GM23248 (cell line): ENCODE results near the gene PRR5.
"Not testable (repeated sequence)": the region's sequence is repeated elsewhere in the genome, so short reads cannot be mapped to it uniquely, and the experiment has no call there.

Experiments
- EZH2 ChIP-seq: fragments of 200-600 bp; sonication (generic); IDR thresholded peaks from 2 replicates; pipeline ENCODE4 v1.6.1; 2018; ENCODE audit warnings: antibody characterized with exemption, mild to moderate bottlenecking; ENCODE audit not compliant: insufficient read depth, poor library complexity, severe bottlenecking
- EZH2phosphoT487 ChIP-seq: fragments of 200-600 bp; sonication (generic); IDR thresholded peaks from 2 replicates; pipeline ENCODE4 v1.6.1; 2018; ENCODE audit warnings: antibody characterized with exemption, moderate library complexity, mild to moderate bottlenecking, low read depth; ENCODE audit not compliant: insufficient read depth

DNA sequence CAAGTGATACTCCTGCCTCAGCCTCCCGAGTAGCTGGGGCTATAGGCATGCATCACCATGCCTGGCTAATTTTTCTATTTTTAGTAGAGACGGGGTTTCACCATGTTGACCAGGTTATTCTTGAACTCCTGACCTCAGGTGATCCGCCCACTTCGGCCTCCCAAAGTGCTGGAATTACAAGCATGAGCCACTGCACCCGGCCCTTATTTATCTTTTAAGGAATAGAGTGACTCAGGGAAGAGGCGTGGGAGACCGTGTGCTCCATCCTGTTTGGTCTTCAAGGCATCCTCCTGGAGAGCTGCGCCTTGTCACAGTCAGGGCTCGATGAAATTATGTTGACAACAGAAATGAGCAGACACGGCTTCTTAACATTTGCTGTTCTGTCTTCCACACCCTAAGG is 37.7 kb downstream of the PRR5 start:
- not testable (repeated sequence) for TF ChIP-seq EZH2, EZH2phosphoT487
